H1 (cell line): ENCODE results near the gene NRXN3. TPM values are rescaled to one million over a fixed set of nuclear protein-coding genes. Genes with fewer than 3 reads are reported as not detected.

ENCODE experiments used
- CTCF ChIA-PET: fragments of 300-600 bp; sonication (Branson Sonifier 250); formaldehyde crosslinking; loops from one replicate; lab custom pipeline; 2021; ENCODE audit not compliant: partially characterized antibody; lab: Charles Lee
- POLR2A ChIA-PET: fragments of 300-600 bp; sonication (Branson Sonifier 250); formaldehyde crosslinking; loops from one replicate; lab custom pipeline; 2021; ENCODE audit warnings: inconsistent platforms; ENCODE audit not compliant: partially characterized antibody; lab: Charles Lee
- DNase-seq, 2 experiments: peaks; one replicate each; pipeline versions ENCODE4 v3.0.0 to v3.0.0-alpha.2; 2010 to 2022; ENCODE audit warnings: low spot score in 2 of 2, low read depth in 1 of 2, mixed read lengths in 1 of 2
- FAIRE-seq: peaks from 2 replicates; lab custom pipeline; 2011; peaks lifted over from hg19 to GRCh38; lab: Jason Lieb, UNC
- H2AFZ ChIP-seq: 2 replicates; pipeline ENCODE4 v1.8.1; 2012; ENCODE audit warnings: low read length, inconsistent platforms
- H2AK5ac ChIP-seq: 2 replicates; pipeline ENCODE4 v1.6.1; 2013; ENCODE audit warnings: low read depth, low read length
- H2BK120ac ChIP-seq: replicated peaks from 2 replicates; pipeline ENCODE3; 2013; ENCODE audit warnings: low read depth, low read length, inconsistent platforms
- H2BK12ac ChIP-seq: 2 replicates; pipeline ENCODE4 v1.6.1; 2013; ENCODE audit warnings: low read depth, low read length
- H2BK15ac ChIP-seq: 2 replicates; pipeline ENCODE4 v1.6.1; 2013; ENCODE audit warnings: low read length
- H2BK20ac ChIP-seq: 2 replicates; pipeline ENCODE4 v1.6.1; 2013; ENCODE audit warnings: low read length
- H2BK5ac ChIP-seq: 2 replicates; pipeline ENCODE4 v1.6.1; 2013; ENCODE audit warnings: low read depth, low read length
- H3K14ac ChIP-seq: 2 replicates; pipeline ENCODE4 v1.6.1; 2013; ENCODE audit warnings: inconsistent platforms; ENCODE audit not compliant: insufficient read length
- H3K18ac ChIP-seq: 2 replicates; pipeline ENCODE4 v1.6.1; 2013; ENCODE audit warnings: low read length; ENCODE audit errors: extremely low read depth
- H3K23ac ChIP-seq: 2 replicates; pipeline ENCODE4 v1.6.1; 2013; ENCODE audit warnings: inconsistent platforms; ENCODE audit not compliant: insufficient read length
- H3K23me2 ChIP-seq: 2 replicates; pipeline ENCODE4 v1.6.1; 2013; ENCODE audit warnings: low read depth, low read length
- H3K27ac ChIP-seq: 2 replicates; pipeline ENCODE4 v1.6.1; 2011; ENCODE audit warnings: low read depth, low read length, inconsistent platforms
- H3K27me3 ChIP-seq, 4 experiments: replicated peaks in 1 of 4; 1 replicate in 1 of 4; 2 replicates in 3 of 4; pipeline versions ENCODE4 v1.6.1 to v1.8.1; 2011 to 2013; ENCODE audit warnings: low read length in 3 of 4, mild to moderate bottlenecking in 3 of 4, inconsistent platforms in 2 of 4, mixed read lengths in 2 of 4, moderate library complexity in 1 of 4; ENCODE audit not compliant: control insufficient read depth in 3 of 4, insufficient read depth in 3 of 4; ENCODE audit errors: extremely low read depth in 1 of 4
- H3K36me3 ChIP-seq, 4 experiments: 2 replicates each; pipeline versions ENCODE4 v1.6.1 to v1.8.1; 2011 to 2013; ENCODE audit warnings: mild to moderate bottlenecking in 4 of 4, low read length in 3 of 4, moderate library complexity in 2 of 4, control low read depth in 1 of 4, inconsistent platforms in 1 of 4; ENCODE audit not compliant: insufficient read depth in 4 of 4, control insufficient read depth in 2 of 4
- H3K4ac ChIP-seq: replicated peaks from 2 replicates; pipeline ENCODE3; 2013; ENCODE audit warnings: low read length, low read depth, mixed read lengths, inconsistent platforms; ENCODE audit not compliant: insufficient read length
- H3K4me1 ChIP-seq, 4 experiments: replicated peaks in 1 of 4; 1 replicate in 1 of 4; 2 replicates in 3 of 4; pipeline versions ENCODE4 v1.6.1 to v1.8.1; 2011 to 2013; ENCODE audit warnings: low read length in 3 of 4, inconsistent platforms in 2 of 4, mixed read lengths in 1 of 4; ENCODE audit not compliant: insufficient read depth in 4 of 4, control insufficient read depth in 3 of 4
- H3K4me2 ChIP-seq, 2 experiments: 2 replicates each; pipeline versions ENCODE4 v1.6.1 to v1.8.1; 2011 to 2013; ENCODE audit warnings: low read depth in 2 of 2, low read length in 2 of 2, control low read depth in 1 of 2, inconsistent platforms in 1 of 2, mild to moderate bottlenecking in 1 of 2; ENCODE audit not compliant: insufficient read depth in 1 of 2
- H3K4me3 ChIP-seq, 4 experiments: fragments of 200-600, 300-600 bp in 1 of 4; sonication (generic), shearing (Covaris generic), sonication (Bioruptor Twin) in 1 of 4; 2 replicates each; pipeline versions ENCODE4 v1.5.1 to v1.8.1; 2011 to 2016; ENCODE audit warnings: low read length in 4 of 4, low read depth in 3 of 4, control low read depth in 2 of 4, inconsistent platforms in 2 of 4, mild to moderate bottlenecking in 2 of 4, mixed read lengths in 1 of 4, moderate library complexity in 1 of 4; ENCODE audit not compliant: insufficient read depth in 2 of 4; ENCODE audit errors: extremely low read depth in 1 of 4
- H3K56ac ChIP-seq: replicated peaks from 2 replicates; pipeline ENCODE3; 2013; ENCODE audit warnings: low read depth, mild to moderate bottlenecking, mixed read lengths, low read length, inconsistent platforms; ENCODE audit not compliant: insufficient read length
- H3K79me1 ChIP-seq: 2 replicates; pipeline ENCODE4 v1.6.1; 2013; ENCODE audit warnings: low read depth, low read length, control low read depth
- H3K79me2 ChIP-seq, 2 experiments: 2 replicates each; pipeline versions ENCODE4 v1.6.1 to v1.8.1; 2012 to 2013; ENCODE audit warnings: low read length in 2 of 2, mild to moderate bottlenecking in 2 of 2, inconsistent platforms in 1 of 2; ENCODE audit not compliant: insufficient read depth in 2 of 2, control insufficient read depth in 1 of 2
- H3K9ac ChIP-seq, 4 experiments: replicated peaks in 1 of 4; 1 replicate in 1 of 4; 2 replicates in 3 of 4; pipeline versions ENCODE4 v1.6.1 to v1.8.1; 2011 to 2013; ENCODE audit warnings: low read depth in 3 of 4, low read length in 3 of 4, control low read depth in 2 of 4, mild to moderate bottlenecking in 2 of 4, moderate library complexity in 2 of 4, inconsistent platforms in 1 of 4; ENCODE audit errors: extremely low read depth in 1 of 4
- H3K9me3 ChIP-seq, 2 experiments: 2 replicates each; pipeline versions ENCODE4 v1.6.1 to v1.8.1; 2012 to 2013; ENCODE audit warnings: mild to moderate bottlenecking in 2 of 2, moderate library complexity in 2 of 2, control low read depth in 1 of 2, inconsistent platforms in 1 of 2, low read depth in 1 of 2, low read length in 1 of 2, mixed read lengths in 1 of 2; ENCODE audit not compliant: insufficient read depth in 2 of 2
- H4K20me1 ChIP-seq, 2 experiments: replicated peaks in 1 of 2; 2 replicates each; pipeline versions ENCODE3 to v1.8.1; 2011 to 2013; ENCODE audit warnings: inconsistent platforms in 2 of 2, low read length in 2 of 2, mild to moderate bottlenecking in 1 of 2; ENCODE audit not compliant: insufficient read depth in 2 of 2, control insufficient read depth in 1 of 2
- H4K5ac ChIP-seq: 2 replicates; pipeline ENCODE4 v1.6.1; 2013; ENCODE audit warnings: low read length, low read depth, mixed read lengths, inconsistent platforms; ENCODE audit not compliant: insufficient read length
- H4K8ac ChIP-seq: 2 replicates; pipeline ENCODE4 v1.8.0; 2013; ENCODE audit warnings: mild to moderate bottlenecking, moderate library complexity, low read length, inconsistent platforms; ENCODE audit not compliant: insufficient read depth; ENCODE audit errors: extremely low read depth
- H4K91ac ChIP-seq: replicated peaks from 2 replicates; pipeline ENCODE3; 2013; ENCODE audit warnings: low read length, mixed read lengths, inconsistent platforms; ENCODE audit not compliant: insufficient read length
- BRCA1 ChIP-seq: IDR thresholded peaks from 2 replicates; pipeline ENCODE4 v1.6.1; 2012; ENCODE audit warnings: low read depth, low read length, improper control_type of control experiment
- CHD2 ChIP-seq: IDR thresholded peaks from 2 replicates; pipeline ENCODE4 v1.6.1; 2012; ENCODE audit warnings: low read length, improper control_type of control experiment
- GABPA ChIP-seq: IDR thresholded peaks from 2 replicates; pipeline ENCODE4 v1.6.1; 2011; ENCODE audit warnings: mild to moderate bottlenecking, low read length, moderate library complexity, borderline replicate concordance; ENCODE audit not compliant: insufficient read depth
- HDAC6 ChIP-seq: IDR thresholded peaks from one replicate; pipeline ENCODE4 v1.7.1; 2012; ENCODE audit warnings: low read depth, mild to moderate bottlenecking, inconsistent platforms, low read length, moderate library complexity
- JUN ChIP-seq: IDR thresholded peaks from 2 replicates; pipeline ENCODE4 v1.6.1; 2011; ENCODE audit warnings: low read depth, mild to moderate bottlenecking, improper control_type of control experiment, low read length
- JUND ChIP-seq: IDR thresholded peaks from 2 replicates; pipeline ENCODE4 v1.6.1; 2011; ENCODE audit warnings: mild to moderate bottlenecking, improper control_type of control experiment, low read length
- KDM1A ChIP-seq: fragments of 200-600, 300-600 bp; sonication (generic); IDR thresholded peaks from 2 replicates; pipeline ENCODE4 v1.7.1; 2016; ENCODE audit warnings: mild to moderate bottlenecking, low read length, borderline replicate concordance
- NANOG ChIP-seq: IDR thresholded peaks from 2 replicates; pipeline ENCODE4 v1.6.1; 2011; ENCODE audit warnings: low read length, low read depth, mild to moderate bottlenecking, inconsistent platforms; ENCODE audit not compliant: insufficient read depth, poor library complexity, severe bottlenecking
- POLR2AphosphoS5 ChIP-seq: IDR thresholded peaks from 2 replicates; pipeline ENCODE4 v1.6.1; 2011; ENCODE audit warnings: low read depth, low read length
- RBBP5 ChIP-seq: IDR thresholded peaks from 2 replicates; pipeline ENCODE4 v1.7.1; 2012; ENCODE audit warnings: low read depth, mild to moderate bottlenecking, inconsistent platforms, low read length, moderate library complexity, borderline replicate concordance
- SIX5 ChIP-seq: IDR thresholded peaks from 2 replicates; pipeline ENCODE4 v1.6.1; 2011; ENCODE audit warnings: mild to moderate bottlenecking, low read depth, low read length
- SP2 ChIP-seq: IDR thresholded peaks from 2 replicates; pipeline ENCODE4 v1.6.1; 2012; ENCODE audit warnings: mild to moderate bottlenecking, low read length, inconsistent platforms
- TAF7 ChIP-seq: optimal IDR thresholded peaks from 2 replicates; pipeline ENCODE3; 2011; ENCODE audit warnings: low read depth, mild to moderate bottlenecking, inconsistent platforms, low read length, moderate library complexity, borderline replicate concordance
- WGBS, 2 experiments: shearing (Covaris generic) in 1 of 2; methylation state at CpG; one replicate each; pipeline versions ENCODE4 v1.1.6 to v1.1.7; 2013 to 2015; ENCODE audit warnings: low lambda C conversion rate in 2 of 2, mixed read lengths in 2 of 2, inconsistent platforms in 1 of 2, low coverage in 1 of 2, missing lambda C conversion rate in 1 of 2; ENCODE audit not compliant: insufficient replicate concordance in 2 of 2, insufficient coverage in 1 of 2, insufficient read length in 1 of 2; ENCODE audit errors: extremely low coverage in 1 of 2, missing lambda C conversion rate in 1 of 2; 5-methylcytosine and 5-hydroxymethylcytosine counted together
- polyA plus RNA-seq, 7 experiments: library from polyadenylated mRNA; depleted of rRNA in 3 of 7; stranded (reverse) in 5 of 7; unstranded in 2 of 7; fragments of >200 nt in 5 of 7; fragments of 200-250 nt in 2 of 7; gene quantifications; 1 replicate in 5 of 7; 2 replicates in 1 of 7; 4 replicates in 1 of 7; pipeline versions ENCODE4 v1.2.1 to v1.2.3, GENCODE V29; 2011 to 2013; ENCODE audit warnings: missing spikeins in 2 of 7, mixed read lengths in 2 of 7
- total RNA-seq: library from RNA; stranded (reverse); fragmentation: NEBNext Ultra II Directional; extraction: Animal tissue kit (Norgen Biotek cat#: 25700); gene quantifications from 2 replicates; pipeline ENCODE4 v1.2.1, GENCODE V29; 2021
- TF ChIP-seq, protein P1 (sequence below): IDR thresholded peaks from 2 replicates; pipeline ENCODE4 v1.6.1; 2012; ENCODE audit warnings: low read length, inconsistent platforms

NRXN3 gene
- total and polyA plus RNA-seq, 2 of the 8 experiments (the other 6 are each of a cell fraction or from before 2014, with no cell fraction given): 2.6 to 4.1 TPM

DNA sequence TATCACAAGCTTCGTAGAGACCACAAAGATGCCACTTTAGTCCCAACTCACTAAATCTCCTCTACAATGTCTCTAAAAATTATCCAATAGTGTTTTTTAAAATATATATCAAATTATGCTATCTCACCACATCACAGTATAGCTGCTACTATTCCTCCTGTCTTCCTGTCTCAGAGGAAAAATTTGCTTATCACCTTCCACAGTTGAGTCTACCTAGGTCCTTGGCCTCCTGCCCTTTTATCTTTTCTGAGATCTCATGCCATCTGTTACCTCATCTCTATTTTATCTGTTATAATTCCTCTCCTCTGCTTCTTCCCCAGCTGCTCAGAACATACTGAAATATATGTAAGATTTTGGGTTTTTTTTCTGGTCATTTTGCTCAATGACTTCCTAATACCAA, 1473.0 kb downstream of the NRXN3 start:
- Histone ChIP-seq H4K5ac (no peak overlapping the region), H3K9ac (no peak overlapping the region), H2BK15ac (no peak overlapping the region), H3K4me2 (no peak overlapping the region), H3K36me3 (no peaks in the 10 kb centered on the region), H3K4ac (no peak overlapping the region), H3K4me1 (no peaks in the 10 kb centered on the region), H2AFZ (no peak overlapping the region), H3K56ac (no peak overlapping the region), H3K27me3 (no peaks in the 10 kb centered on the region), H3K27ac (no peak overlapping the region), H2AK5ac (no peak overlapping the region), H3K79me2 (no peaks in the 10 kb centered on the region), H2BK120ac (no peak overlapping the region), H3K23ac (no peak overlapping the region), H2BK12ac (no peak overlapping the region), H4K91ac (no peak overlapping the region), H4K20me1 (no peaks in the 10 kb centered on the region), H3K4me3 (no peak overlapping the region), H2BK5ac (no peak overlapping the region), H3K14ac (no peak overlapping the region), H3K79me1 (no peaks in the 10 kb centered on the region), H3K9me3 (no peaks in the 10 kb centered on the region), H4K8ac (no peak overlapping the region), H2BK20ac (no peak overlapping the region), H3K18ac (no peak overlapping the region), H3K23me2 (no peaks in the 10 kb centered on the region)
- FAIRE-seq: no peak
- DNase-seq: no peak
- WGBS, 2 experiments: 86% methylated on average over 1 of the region's 1 CpG; no CpG with 5 or more reads in 1 of the 2 experiments
- CTCF ChIA-PET: no interaction called here
- POLR2A ChIA-PET: no interaction called here
- TF ChIP-seq NANOG (no peak), GABPA (no peak), JUND (no peak), BRCA1 (no peak), POLR2AphosphoS5 (no peak), RBBP5 (no peak), SP2 (no peak), JUN (no peak), CHD2 (no peak), SIX5 (no peak), TAF7 (no peak), KDM1A (no peak), HDAC6 (no peak)
- TF ChIP-seq, protein P1, sequence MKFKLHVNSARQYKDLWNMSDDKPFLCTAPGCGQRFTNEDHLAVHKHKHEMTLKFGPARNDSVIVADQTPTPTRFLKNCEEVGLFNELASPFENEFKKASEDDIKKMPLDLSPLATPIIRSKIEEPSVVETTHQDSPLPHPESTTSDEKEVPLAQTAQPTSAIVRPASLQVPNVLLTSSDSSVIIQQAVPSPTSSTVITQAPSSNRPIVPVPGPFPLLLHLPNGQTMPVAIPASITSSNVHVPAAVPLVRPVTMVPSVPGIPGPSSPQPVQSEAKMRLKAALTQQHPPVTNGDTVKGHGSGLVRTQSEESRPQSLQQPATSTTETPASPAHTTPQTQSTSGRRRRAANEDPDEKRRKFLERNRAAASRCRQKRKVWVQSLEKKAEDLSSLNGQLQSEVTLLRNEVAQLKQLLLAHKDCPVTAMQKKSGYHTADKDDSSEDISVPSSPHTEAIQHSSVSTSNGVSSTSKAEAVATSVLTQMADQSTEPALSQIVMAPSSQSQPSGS: no peak
